Breast epithelium (tissue), 3 donors: ENCODE data around the gene ACOT9.

Source experiments
- POLR2A ChIP-seq: fragments of 450-650 bp; IDR thresholded peaks from one replicate; pipeline ENCODE4 v1.6.1; 2016; ENCODE audit warnings: antibody characterized with exemption, mild to moderate bottlenecking, moderate library complexity
- TF ChIP-seq, protein P1 (sequence below), 3 donors: fragments of 450-650 bp; IDR thresholded peaks; one replicate each; pipeline ENCODE4 v1.5.1; 2016 to 2017; ENCODE audit warnings: antibody characterized with exemption in 3 of 3, mild to moderate bottlenecking in 3 of 3, moderate library complexity in 3 of 3

DNA sequence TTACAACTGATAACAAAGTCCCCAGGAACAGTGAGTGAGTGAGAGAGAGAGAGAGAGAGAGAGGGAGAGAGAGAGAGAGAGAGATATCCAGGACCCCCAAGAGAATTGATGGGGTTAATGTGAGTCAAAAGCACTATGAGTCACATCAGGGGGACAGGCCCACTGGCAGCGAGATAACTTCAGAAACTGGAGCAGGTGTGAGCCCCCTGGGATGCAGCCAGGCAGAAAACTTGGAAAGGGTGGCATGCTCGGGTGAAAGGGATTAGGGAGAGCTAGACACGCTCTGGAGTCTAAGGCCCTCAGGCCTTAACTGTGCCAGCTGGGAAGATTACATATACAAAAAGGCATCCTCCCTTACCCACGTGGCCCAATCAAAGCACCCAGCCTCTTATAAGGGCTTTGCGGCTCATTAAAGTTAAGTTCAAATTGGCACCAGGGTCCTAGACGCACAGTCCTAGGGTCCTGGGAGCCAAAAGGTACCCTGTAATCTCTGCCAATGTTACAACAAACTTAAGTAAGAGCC is 841 bp downstream of the ACOT9 start:
- TF ChIP-seq, protein P1, sequence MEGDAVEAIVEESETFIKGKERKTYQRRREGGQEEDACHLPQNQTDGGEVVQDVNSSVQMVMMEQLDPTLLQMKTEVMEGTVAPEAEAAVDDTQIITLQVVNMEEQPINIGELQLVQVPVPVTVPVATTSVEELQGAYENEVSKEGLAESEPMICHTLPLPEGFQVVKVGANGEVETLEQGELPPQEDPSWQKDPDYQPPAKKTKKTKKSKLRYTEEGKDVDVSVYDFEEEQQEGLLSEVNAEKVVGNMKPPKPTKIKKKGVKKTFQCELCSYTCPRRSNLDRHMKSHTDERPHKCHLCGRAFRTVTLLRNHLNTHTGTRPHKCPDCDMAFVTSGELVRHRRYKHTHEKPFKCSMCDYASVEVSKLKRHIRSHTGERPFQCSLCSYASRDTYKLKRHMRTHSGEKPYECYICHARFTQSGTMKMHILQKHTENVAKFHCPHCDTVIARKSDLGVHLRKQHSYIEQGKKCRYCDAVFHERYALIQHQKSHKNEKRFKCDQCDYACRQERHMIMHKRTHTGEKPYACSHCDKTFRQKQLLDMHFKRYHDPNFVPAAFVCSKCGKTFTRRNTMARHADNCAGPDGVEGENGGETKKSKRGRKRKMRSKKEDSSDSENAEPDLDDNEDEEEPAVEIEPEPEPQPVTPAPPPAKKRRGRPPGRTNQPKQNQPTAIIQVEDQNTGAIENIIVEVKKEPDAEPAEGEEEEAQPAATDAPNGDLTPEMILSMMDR (IDR thresholded peaks at IDR 0.05) = no peak
- no peak for TF ChIP-seq POLR2A
